CD1c-positive myeloid dendritic cell (primary cell): Measurements from ENCODE around the gene LTB4R.
A peak's percentile ranks its signal among the peaks of the same experiment; 100 is the strongest.

Source experiments
- DNase-seq: peaks from one replicate; pipeline ENCODE4 v3.0.0-alpha.2; 2016; ENCODE audit errors: extremely low spot score

The LTB4R gene, protein sequence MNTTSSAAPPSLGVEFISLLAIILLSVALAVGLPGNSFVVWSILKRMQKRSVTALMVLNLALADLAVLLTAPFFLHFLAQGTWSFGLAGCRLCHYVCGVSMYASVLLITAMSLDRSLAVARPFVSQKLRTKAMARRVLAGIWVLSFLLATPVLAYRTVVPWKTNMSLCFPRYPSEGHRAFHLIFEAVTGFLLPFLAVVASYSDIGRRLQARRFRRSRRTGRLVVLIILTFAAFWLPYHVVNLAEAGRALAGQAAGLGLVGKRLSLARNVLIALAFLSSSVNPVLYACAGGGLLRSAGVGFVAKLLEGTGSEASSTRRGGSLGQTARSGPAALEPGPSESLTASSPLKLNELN

DNA sequence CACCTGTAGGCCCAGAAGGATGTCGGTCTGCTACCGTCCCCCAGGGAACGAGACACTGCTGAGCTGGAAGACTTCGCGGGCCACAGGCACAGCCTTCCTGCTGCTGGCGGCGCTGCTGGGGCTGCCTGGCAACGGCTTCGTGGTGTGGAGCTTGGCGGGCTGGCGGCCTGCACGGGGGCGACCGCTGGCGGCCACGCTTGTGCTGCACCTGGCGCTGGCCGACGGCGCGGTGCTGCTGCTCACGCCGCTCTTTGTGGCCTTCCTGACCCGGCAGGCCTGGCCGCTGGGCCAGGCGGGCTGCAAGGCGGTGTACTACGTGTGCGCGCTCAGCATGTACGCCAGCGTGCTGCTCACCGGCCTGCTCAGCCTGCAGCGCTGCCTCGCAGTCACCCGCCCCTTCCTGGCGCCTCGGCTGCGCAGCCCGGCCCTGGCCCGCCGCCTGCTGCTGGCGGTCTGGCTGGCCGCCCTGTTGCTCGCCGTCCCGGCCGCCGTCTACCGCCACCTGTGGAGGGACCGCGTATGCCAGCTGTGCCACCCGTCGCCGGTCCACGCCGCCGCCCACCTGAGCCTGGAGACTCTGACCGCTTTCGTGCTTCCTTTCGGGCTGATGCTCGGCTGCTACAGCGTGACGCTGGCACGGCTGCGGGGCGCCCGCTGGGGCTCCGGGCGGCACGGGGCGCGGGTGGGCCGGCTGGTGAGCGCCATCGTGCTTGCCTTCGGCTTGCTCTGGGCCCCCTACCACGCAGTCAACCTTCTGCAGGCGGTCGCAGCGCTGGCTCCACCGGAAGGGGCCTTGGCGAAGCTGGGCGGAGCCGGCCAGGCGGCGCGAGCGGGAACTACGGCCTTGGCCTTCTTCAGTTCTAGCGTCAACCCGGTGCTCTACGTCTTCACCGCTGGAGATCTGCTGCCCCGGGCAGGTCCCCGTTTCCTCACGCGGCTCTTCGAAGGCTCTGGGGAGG lies at the start of gene LTB4R:
Gene LTB4R (plus strand): TSS at position 857 of the 959 bp plus-strand sequence. CDS start 4,150 bp downstream, outside the sequence.
- DNase-seq = peak; percentile 72

DNA sequence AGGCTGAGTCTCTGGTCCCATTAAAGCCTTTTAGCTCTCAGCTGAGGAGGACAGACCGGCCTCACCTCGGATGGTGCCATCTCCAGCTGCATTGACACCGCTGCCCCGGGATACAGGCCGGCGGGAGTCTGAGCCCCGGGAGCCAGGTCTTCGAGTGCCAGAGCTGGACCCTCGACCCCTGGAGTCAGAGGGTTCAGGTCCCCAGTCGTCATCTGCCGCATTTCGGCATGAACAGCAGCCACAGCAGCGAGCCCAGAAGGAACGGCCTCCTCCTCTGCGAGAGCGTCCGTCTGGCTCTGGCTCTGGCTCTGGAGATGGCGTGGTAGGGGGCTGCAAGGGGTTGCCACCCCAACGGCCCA lies 49.4 kb upstream of the LTB4R start:
- DNase-seq = no peak

DNA sequence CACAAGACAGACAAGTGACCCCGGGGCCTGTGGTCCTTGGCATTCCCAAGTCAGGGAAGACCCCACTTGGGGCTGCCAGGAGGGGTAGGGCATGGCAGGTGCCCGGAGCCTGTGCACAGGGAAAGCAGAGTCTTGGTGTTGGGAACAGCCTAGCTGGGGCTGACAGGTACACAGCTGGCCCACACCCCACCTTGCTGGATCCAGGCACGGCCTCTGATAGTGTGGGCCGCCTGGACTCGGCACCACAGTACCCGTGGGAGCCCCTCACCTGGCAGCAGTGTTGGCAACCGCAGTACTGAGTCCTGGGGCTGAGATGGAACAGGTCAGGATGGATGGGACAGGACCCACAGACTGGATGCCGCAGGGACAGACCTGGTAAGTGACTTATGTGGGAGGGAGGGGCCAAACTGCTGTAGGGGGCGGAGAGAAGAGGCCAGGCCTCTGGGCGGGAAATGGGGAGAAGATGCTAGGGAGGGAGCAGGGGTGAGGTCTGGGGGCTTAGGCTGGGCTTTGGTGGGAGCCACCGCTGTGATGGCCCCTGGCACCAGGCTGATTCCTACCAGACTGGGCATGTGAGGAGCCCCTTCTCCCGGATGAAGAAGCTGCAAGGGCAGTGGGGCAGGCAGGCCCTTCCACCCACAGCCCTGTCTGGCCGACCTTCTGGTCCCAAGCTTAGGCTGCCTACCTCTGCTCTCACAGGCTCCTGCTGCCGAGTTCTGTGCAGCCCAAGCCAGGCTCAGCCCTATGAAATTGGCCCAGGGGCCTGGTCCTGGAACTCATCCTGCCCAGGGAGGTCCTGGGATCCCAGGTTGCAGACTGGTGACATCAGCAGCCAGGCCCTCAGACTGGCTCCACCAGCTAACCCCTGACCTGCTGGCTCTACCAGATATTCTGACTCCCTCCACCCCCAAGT lies 48.2 kb upstream of the LTB4R start, which contains the start of gene TGM1:
Gene TGM1 (minus strand): TSS at position 357 of the 913 bp plus-strand sequence. CDS start 825 bp downstream, outside the sequence.
- no peak for DNase-seq

DNA sequence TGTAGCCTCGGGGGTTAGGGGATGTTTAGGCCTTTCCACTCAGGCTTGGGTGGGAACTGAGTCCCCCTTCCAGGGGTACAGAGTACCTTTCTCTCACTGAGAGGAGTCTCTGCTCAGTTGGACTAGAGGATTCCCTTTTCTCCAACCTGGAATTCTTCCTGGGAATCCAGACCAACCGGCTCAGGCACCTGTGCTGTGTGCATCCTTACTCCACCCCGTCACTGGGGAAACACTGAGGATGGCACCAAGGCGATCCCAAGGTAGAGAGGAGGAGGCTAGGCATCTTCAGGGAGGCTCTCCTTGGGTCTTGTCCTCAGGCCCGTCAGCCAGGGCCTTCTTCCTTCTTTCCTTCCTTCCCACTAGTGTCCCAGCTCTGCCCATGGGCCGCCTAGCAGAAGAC lies 47.5 kb upstream of the LTB4R start:
- DNase-seq = no peak

DNA sequence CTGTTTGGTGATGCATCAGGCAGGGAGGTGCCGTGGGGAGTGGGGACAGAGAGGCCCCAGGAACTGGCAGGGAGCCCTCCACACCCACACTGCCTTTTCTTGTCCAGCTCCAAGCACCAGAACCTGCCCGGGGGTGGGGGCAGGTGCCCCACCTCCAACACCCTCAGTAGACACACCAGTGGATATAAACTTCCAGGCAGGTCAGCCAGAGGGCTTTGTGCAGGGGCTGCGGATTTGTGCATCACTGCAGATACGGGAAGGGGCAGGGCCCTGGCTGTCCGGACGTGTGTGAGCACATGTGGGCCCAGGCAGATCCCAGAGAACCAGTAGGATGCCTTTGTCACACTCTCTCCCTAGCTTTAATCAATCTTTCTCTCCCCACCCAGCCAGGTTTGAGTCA lies 47.0 kb upstream of the LTB4R start:
- no peak for DNase-seq

DNA sequence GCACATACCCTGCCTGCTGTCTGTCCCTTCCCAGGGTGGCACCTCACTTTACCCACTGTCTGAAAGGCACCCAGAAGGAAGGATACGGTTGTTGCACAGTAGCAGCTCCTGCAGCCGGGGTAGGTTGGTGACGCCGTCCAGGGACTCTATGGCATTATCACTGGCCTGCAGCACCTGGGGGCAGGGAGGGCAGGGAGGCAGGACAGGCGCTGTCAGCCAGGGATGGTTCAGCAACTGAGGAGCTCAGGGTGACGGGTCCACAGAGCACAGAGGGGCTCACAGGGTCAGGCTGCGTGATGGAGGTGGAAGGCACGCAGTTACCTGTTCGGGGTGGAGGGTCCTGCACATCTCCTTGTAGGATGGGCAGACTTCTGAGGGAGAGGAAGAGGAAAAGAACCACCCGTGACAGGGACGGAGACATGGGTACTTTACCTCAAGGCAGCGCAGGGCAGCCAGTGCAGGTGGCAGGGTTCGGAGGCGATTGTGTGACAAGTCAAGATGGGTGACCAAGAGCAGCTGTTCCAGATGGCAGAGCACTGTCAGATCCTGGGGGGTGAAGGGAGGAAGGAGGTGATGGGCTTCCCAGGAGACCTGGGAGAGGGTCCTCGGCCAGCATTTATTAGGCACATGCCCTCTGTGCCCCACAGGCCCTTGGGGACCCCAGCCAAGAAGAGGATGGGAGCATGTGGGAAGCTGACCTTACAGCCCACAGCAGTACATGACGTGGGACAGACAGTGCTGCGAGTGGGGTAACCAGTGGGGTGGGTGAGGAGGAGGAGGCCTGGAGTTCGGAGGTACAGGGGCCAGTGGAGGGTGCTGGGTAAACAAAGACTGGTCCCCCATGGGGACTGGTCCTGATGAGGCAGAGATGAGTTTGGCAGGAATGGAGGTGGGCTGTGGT lies 44.7 kb upstream of the LTB4R start:
- no peak for DNase-seq

DNA sequence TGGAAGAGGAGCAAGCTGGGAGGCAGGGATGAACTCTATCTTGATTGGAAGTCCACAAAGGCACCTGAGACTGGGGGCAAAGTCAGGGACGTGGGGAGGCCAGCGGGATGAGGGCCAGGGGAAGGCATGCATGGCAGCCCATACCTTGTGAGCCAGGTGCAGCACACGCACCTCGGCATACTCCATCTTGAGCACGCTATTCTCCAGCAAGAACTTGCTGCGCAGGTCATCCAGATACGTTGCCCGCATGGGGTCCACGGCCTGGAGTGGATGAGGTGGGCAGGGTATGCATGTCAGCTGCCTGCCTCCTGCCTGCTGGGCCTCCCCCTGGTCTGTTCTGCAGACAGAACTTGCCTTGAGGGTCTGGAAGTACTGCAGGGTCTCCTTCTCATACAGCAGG lies 43.8 kb upstream of the LTB4R start:
- no peak for DNase-seq

DNA sequence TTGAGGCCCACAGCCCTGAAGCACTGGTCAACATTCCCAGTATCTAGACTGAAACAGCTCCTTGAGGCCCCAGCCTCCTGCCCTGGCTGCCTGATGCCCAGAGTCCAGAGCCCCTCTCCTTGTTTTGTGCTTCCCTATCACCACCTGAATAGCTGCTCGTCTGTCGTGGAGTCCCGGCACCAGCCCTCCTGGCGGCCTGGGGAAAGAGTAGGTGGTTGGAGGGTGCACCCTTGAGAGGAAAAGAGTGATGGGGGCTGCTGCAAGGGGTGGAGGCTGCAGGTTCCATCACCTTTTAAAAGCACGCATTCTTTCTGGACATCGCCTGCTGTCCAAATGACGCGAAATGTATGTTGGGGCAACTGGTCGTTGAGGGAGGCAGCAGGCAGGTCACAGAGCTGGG lies 43.1 kb upstream of the LTB4R start:
- no peak for DNase-seq

DNA sequence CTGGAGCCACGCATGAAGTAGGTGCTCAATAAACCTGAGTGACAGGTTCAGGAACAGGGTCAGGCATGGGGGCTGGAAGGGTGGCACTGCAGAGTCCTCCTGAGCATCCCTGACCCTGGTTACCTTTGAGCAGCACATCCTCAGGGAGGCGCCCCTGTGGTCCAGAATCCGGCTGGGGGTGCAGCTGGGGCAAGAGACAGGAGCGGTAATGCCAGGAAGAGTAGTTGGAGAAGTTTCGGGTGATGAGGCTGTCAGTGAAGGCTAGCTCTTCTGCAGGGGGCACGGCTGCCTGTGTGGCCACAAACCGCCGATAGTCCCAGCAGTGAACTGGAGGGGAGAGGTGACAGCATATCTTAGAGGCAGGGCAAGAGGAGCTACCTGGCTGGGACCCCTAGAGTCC lies 41.9 kb upstream of the LTB4R start:
- no peak for DNase-seq

DNA sequence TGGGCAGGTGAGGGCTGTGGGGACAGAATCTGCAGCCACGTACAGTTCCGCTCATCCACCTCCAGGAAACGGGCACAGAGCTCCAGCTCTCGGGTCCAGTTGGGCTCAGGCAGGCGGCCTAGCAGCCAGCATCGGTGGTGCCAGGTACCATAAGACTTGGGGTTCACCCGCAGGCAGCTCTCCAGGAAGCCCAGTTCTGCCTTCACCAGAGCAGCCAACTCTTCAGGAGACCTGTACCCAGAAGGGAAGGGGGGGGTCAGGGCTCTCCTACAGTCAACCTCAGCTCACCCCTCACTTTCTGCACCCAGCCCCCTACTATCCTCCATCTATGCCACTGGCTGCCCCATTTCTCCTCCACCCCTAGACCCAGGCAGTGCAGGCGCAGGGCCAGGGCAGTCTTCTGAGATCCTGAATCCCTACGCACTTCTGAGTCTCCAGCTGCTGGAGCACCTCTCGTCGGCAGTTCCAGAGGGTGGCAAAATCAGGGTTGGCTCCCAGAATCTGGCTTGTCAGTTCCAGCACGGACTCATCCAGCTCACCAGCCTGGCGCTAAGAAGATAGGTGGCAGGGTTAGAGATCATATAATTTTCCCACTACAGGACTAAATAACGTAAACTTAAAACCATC lies 41.3 kb upstream of the LTB4R start:
- no peak for DNase-seq

DNA sequence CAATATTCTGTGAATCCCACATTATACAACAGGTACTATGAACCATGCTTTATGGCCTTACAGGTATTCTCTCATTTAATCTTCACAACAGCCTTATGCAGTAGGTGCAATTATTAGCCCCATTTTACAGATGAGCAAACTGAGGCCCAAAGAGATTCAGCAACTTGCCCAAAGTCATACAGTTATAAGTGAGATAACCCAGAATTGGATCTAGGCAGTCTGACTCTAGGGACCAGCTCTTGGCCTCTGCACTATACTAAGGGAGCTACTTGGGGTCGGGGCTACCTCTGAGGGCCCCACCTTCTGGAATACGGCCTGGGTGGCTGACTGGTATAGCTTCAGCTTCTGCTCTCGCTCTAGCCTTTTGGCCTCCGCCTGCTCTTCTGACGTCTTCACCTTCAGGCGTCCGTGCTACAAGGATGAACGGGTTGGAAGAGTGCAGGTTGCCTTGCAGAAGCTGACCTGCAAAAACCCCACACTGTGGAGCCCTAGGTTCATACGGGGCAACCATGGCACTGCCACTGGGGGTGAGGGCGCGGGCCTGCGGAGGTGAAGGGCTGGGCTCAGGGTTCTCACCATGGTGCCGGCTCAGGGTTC lies 40.7 kb upstream of the LTB4R start:
- DNase-seq = no peak

DNA sequence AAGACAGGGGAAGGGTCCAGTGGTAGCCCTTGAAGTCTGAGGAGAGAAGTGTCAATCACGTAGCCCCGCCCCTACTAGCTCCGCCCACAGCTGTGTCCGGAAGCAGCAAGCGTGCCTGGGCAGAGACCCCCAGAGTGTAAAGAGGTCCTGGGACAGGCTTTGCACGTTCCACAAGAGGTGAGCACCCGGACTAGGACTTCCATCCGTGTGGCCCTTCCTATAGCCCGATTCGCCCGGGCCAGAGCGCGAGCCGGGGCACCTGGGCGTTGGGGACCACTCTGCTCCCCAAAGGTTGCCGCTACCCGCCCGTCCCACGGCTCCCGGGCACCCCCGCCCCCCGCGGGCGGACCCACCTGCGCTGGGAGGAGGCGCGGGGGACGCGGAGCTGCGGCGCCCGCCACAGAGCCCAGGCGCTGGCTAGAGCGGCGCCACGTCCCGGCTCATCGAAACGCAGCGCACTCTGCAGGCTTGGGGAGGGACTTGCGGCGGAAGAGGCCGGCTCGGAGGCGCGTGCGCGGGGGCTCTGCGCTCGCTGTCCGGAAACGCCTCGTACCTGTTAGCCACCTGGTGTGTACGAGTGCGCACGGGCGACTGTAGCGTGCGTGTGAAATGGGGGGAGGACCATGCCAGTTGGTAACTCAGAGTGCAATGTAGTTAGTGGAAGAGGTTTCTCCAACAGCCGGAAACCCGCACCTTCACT lies 40.0 kb upstream of the LTB4R start, which contains the start of gene RABGGTA:
Gene RABGGTA (minus strand): TSS at position 464 of the 700 bp plus-strand sequence. CDS start 482 bp downstream, outside the sequence.
- DNase-seq = peak; percentile 92

DNA sequence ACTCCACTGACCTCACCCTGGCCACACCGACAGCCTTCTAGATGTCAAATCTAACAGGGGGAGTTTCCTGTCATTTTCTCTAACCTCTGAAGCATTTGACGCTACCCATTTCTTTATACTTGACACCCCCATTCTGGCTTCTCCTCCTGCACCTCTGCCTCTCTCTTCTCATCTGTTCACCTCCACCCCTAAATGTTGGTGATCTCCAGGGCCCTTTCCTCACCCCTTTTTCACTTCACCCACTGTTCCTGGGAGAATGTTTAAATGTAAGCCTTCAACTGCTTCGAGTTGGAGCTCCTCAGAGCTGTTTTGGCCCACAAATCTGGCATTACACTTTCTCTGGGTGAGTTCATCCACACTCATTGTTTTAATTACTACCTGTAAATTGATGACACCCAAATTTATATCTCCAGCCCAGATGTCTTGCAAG lies 39.5 kb upstream of the LTB4R start:
- no peak for DNase-seq

DNA sequence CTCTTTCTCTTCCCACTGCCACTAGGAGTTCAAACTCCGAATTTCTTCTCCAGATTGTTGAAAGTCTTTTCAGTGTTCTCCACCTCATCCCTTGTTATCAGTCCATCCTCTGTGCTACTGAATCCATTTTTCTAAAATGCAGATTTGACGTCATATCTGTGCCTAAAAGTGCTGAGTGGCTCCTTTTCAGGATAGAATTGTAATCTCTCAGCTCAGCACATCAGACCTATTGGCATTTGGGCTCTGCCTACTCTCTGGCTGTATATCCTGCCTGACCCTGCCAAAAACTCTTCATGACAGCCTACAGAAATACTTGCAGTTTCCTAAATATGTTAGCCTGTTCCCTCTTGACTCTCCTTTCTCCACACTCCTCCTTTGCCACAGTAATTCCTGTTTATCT lies 38.8 kb upstream of the LTB4R start:
- no peak for DNase-seq

DNA sequence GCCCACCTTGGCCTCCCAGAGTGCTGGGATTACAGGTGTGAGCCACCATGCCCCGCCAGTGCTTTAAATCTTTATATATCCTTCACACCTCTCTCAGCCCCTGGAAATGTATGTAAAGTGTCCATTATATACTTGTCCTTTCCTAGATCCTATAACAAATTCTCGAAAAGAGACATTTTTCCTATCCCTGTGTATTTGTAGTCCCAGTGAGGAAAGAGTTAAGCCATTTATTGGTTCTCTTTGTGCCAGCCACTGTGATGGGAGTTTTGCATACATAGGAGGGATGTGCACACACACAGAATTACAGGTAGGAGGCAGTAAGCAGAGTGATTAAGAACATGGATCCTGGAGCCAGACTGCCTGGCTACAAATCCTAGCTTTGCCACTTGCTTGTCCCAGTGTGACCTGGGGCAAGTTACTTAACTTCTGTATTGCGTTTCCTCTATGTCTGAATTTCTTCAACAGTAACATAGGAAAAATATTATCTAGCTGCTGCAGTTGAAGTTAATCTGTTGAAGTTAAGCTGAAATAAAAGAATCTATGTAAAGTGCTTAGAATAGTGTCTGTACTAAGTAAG lies 37.8 kb upstream of the LTB4R start:
- DNase-seq = no peak

DNA sequence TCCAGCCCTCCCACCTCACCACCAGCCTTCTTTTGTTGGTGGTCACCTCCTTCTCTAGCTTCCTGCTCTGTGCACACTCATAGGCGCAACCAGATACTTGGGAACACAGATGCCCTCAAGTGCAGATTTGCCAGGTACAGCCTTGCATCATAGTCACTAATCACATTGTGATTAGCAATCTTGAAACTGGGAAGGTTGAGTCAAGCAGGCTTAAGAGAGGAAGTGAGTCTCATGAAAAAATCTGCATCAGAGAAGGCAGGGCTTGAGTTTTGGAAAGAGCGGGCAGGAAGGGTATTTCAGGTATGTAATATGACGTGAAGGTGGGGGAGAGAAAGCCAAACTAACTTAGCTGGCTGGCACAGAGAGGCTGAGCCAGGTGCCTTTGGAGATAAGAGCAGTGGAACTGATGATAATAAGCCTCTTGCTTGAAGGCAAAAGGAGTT lies 37.2 kb upstream of the LTB4R start:
- peak; percentile 93 for DNase-seq

DNA sequence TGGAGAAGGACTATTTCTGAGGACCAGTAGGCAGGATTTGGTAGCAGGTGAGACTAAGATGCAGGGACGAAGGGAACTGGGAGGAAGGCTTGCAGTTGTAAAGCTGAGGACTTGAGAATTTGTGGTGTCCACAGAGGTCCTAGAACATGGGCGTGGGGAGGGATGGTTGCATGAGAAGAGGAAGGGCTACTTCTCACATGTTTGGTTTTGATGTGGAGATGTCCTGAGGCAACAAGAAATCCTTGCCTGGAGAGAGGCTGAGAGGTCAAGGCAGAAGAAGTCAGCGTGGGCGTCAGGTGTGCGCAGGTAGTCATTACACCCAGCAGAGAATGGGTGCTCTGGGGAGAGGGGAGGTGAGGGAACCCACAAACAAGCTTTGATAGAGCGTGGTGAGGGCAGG lies 34.2 kb upstream of the LTB4R start:
- peak; percentile 65 for DNase-seq

DNA sequence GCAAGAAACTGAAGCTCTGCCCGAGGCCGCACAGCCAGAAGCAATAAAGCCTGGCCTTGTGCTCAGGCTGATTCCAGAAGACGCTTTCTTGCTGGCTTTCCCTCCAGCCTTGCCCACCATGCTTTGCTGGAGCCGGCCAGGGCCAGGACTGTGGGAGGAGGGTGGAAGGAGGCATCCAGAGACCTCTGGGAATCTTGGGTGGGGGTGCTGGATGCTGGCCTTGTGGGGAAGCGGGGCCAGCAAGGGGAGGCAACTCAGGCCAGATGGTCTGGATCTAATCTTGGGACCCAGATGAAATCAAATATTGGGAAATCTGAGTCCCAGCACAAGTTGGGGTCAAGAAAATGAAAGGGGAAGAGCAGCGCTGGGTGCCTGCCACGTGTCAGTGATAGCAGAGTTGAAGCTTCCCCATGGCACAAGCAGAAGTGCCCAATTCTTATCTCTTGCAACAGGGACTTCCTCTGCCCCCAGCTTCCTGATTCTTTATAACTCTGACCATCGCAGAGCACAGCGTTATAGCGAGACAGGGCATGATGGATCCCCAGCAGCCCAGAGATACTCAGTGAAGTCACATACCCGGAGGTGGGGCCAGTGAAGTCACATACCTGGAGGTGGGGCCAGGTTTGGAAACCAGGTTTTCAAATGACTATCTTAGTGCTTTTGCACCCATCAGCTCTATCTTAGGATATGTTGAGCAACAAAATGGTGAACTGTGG lies 33.5 kb upstream of the LTB4R start:
- peak; percentile 91 for DNase-seq
